ENCODE measurements around the gene ALDH5A1. TPM values are rescaled to one million over a fixed set of nuclear protein-coding genes. Genes with fewer than 3 reads are reported as not detected.

The ALDH5A1 gene
- polyA plus RNA-seq, 1 donor (not counting 4 experiments of a cell fraction or from before 2014, with no cell fraction given), result 0.45 TPM

DNA sequence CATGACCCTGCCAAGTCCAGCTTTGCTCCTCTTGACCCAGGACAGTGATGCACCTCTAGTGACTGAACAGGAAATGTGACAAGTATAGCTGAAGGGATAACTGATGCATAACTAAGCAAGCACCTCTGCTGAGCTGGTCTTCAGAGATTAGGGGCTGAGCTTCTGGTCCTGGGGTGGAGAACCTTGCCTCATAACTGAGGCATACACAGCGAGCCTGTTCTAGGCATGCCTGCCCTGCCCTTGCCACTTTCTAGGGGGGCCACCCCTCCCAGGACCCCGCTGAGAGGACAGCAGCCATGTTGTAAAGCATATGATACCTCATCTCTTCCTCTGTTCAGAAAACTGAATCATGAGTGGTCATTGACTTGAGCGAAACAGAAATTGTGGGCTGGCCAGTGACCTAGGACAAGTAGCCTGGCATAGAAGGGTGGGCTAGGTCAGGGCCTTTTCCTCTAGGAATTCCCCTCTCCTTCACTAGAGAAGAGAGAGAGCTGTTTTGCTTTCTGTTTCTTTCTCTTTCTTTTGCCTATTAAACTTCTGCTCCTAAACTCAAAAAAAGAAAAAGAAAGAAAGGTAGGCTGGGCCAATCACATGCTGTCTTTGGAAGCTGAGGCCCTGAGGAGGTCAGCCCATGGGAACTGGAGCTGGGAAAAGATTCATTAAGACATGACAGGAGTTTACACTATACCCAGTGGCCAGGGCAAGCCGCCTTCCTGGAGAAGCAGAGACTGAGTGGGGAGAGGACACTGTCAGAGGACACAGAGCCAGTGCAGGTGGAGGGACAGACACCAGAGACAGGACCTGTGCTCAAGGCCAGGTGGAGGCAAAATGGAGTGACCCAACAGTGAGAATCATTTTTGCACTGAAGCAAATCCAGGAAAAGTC is 23.1 kb downstream of the ALDH5A1 start:
- Histone ChIP-seq H2AFZ (ENCODE audit: control insufficient read depth, low read length) (no peak overlapping the region), H3K36me3 (ENCODE audit: control insufficient read depth in 2 of 2, extremely low read depth in 1 of 2, insufficient read depth in 2 of 2, low read length in 2 of 2) (no peaks in the 10 kb centered on the region), H3K27me3 (ENCODE audit: control insufficient read depth, extremely low read depth, insufficient read depth, low read length) (no peaks in the 10 kb centered on the region), H3K4me1 (ENCODE audit: control insufficient read depth, extremely low read depth, insufficient read depth, low read length) (no peaks in the 10 kb centered on the region), H3K4me2 (ENCODE audit: control insufficient read depth, extremely low read depth, insufficient read depth, low read depth, low read length) (no peak overlapping the region), H3K9ac (ENCODE audit: control insufficient read depth, extremely low read depth, insufficient read depth, low read length) (no peak overlapping the region), H3K9me1 (ENCODE audit: control insufficient read depth, extremely low read depth, insufficient read depth, low read length) (no peaks in the 10 kb centered on the region), H4K20me1 (ENCODE audit: control insufficient read depth, extremely low read depth, insufficient read depth, low read length) (no peaks in the 10 kb centered on the region), H3K4me3 (ENCODE audit: control insufficient read depth in 2 of 3, extremely low read depth in 1 of 3, insufficient read depth in 2 of 3, low read depth in 1 of 3, low read length in 3 of 3) (no peak overlapping the region), H3K79me2 (ENCODE audit: control insufficient read depth, insufficient read depth, low read length) (no peaks in the 10 kb centered on the region), H3K9me3 (ENCODE audit: control insufficient read depth, low read depth, low read length) (no peaks in the 10 kb centered on the region), H3K27ac (ENCODE audit: control insufficient read depth, insufficient read depth, low read length) (no peak overlapping the region)
- FAIRE-seq (no peak), DNase-seq (ENCODE audit: low read depth, low spot score) (no peak)
- dilution Hi-C loops (cut with MboI; ENCODE audit: extremely low pct_ligation_motif_present, low sequenced_read_pairs), result no loop called here
- TF ChIP-seq, protein P1, sequence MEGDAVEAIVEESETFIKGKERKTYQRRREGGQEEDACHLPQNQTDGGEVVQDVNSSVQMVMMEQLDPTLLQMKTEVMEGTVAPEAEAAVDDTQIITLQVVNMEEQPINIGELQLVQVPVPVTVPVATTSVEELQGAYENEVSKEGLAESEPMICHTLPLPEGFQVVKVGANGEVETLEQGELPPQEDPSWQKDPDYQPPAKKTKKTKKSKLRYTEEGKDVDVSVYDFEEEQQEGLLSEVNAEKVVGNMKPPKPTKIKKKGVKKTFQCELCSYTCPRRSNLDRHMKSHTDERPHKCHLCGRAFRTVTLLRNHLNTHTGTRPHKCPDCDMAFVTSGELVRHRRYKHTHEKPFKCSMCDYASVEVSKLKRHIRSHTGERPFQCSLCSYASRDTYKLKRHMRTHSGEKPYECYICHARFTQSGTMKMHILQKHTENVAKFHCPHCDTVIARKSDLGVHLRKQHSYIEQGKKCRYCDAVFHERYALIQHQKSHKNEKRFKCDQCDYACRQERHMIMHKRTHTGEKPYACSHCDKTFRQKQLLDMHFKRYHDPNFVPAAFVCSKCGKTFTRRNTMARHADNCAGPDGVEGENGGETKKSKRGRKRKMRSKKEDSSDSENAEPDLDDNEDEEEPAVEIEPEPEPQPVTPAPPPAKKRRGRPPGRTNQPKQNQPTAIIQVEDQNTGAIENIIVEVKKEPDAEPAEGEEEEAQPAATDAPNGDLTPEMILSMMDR (optimal IDR thresholded peaks at IDR 0.05 in 1 of 3, IDR thresholded peaks at IDR 0.05 in 1 of 3, conservative IDR thresholded peaks at IDR 0.05 in 1 of 3; ENCODE audit: extremely low read depth in 1 of 3, insufficient read depth in 2 of 3, low read length in 3 of 3), result no peak
- no peak for TF ChIP-seq EZH2 (IDR thresholded peaks at IDR 0.05; ENCODE audit: low read length)

GRCh38 chr6:24520929-24521546 is 26.3 kb downstream of the ALDH5A1 start:
- dilution Hi-C loops (cut with MboI; ENCODE audit: extremely low pct_ligation_motif_present, low sequenced_read_pairs), result no loop called here
- Histone ChIP-seq H3K9me3 (ENCODE audit: control insufficient read depth, low read depth, low read length) (no peaks in the 10 kb centered on the region), H3K4me3 (ENCODE audit: control insufficient read depth in 2 of 3, extremely low read depth in 1 of 3, insufficient read depth in 2 of 3, low read depth in 1 of 3, low read length in 3 of 3) (no peak overlapping the region), H3K36me3 (ENCODE audit: control insufficient read depth in 2 of 2, extremely low read depth in 1 of 2, insufficient read depth in 2 of 2, low read length in 2 of 2) (no peaks in the 10 kb centered on the region), H3K27me3 (ENCODE audit: control insufficient read depth, extremely low read depth, insufficient read depth, low read length) (no peaks in the 10 kb centered on the region), H3K9ac (ENCODE audit: control insufficient read depth, extremely low read depth, insufficient read depth, low read length) (no peak overlapping the region), H3K79me2 (ENCODE audit: control insufficient read depth, insufficient read depth, low read length) (no peaks in the 10 kb centered on the region), H3K4me2 (ENCODE audit: control insufficient read depth, extremely low read depth, insufficient read depth, low read depth, low read length) (no peak overlapping the region), H3K4me1 (ENCODE audit: control insufficient read depth, extremely low read depth, insufficient read depth, low read length) (no peaks in the 10 kb centered on the region), H4K20me1 (ENCODE audit: control insufficient read depth, extremely low read depth, insufficient read depth, low read length) (no peaks in the 10 kb centered on the region), H3K27ac (ENCODE audit: control insufficient read depth, insufficient read depth, low read length) (no peak overlapping the region), H3K9me1 (ENCODE audit: control insufficient read depth, extremely low read depth, insufficient read depth, low read length) (no peaks in the 10 kb centered on the region), H2AFZ (ENCODE audit: control insufficient read depth, low read length) (peak overlapping the region; percentile 30)
- no peak for DNase-seq (ENCODE audit: low read depth, low spot score)
- TF ChIP-seq, protein P1 (optimal IDR thresholded peaks at IDR 0.05 in 1 of 3, IDR thresholded peaks at IDR 0.05 in 1 of 3, conservative IDR thresholded peaks at IDR 0.05 in 1 of 3; ENCODE audit: extremely low read depth in 1 of 3, insufficient read depth in 2 of 3, low read length in 3 of 3), result peak; percentile 72 to 84 (median 78)
- no peak for TF ChIP-seq EZH2 (IDR thresholded peaks at IDR 0.05; ENCODE audit: low read length)
- no peak for FAIRE-seq
